GM18909 (cell line): ENCODE data around the gene C2CD4A.

Experiments
- ATAC-seq: cut with Tn5 transposase; IDR thresholded peaks from one replicate; pipeline ENCODE4 v1.9.1; 2021; ENCODE audit warnings: mild to moderate bottlenecking; ENCODE audit not compliant: unreplicated experiment, poor library complexity

C2CD4A gene

DNA sequence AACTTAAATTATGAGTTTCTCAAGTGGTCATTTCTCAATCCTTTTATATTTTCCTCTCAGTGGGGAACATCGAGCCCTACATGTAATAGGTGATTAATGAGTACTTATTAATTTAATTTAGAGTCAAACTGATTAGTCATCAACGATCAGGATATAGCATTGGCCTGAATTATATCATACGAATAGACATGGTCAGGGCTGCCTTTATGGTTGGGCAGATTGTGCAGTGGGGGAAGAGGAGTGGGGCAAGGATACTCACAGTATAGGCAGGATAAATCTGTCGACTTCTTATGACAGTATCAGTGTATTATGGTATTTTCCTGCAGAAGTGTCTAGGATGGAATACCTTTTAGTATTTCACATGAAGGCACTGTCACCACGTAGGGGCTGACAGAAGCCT, 27.0 kb downstream of the C2CD4A start:
- ATAC-seq = no peak

DNA sequence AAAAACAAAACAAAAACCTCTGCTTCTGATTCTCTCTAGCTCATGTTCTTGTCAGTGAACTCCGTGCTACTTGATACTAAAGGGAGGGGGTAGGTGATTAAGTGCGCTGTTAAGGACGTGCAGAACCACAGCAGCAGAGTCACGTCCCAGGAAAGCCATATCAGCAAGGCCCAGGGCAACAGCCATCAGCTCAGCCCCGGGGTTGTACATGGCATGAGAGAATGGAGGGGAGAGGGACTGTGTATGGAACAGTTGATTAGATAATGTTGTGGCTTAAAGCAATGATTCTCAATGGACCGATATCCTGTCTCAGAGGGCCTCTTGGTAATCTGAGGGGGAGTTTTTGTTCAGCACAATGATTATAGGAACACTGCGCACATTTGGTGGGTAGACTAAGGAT, 27.6 kb downstream of the C2CD4A start:
- no peak for ATAC-seq

DNA sequence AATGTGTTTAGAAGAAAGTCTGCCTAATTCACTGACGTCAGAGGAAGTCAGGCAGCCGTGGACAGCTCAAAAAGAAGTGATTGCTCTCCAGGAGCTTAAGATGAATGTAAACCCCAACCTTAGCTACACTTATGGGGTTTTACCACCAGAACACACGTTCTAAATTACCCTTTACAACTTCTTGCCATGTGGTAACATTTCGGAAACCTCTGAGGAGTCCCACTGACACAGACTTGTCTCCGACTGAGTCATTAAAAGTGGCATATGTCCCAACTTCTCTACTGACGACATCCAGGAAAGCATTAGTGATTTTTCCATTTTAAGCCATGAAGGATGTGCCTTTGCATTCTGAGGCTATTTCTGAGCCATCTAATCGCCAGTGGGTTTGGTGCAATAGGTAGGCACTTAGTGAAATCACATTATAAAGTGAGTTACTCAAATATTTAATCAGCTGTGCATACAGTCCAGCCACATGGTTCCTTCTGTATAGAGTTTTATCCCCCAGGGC, 32.4 kb downstream of the C2CD4A start:
- no peak for ATAC-seq

DNA sequence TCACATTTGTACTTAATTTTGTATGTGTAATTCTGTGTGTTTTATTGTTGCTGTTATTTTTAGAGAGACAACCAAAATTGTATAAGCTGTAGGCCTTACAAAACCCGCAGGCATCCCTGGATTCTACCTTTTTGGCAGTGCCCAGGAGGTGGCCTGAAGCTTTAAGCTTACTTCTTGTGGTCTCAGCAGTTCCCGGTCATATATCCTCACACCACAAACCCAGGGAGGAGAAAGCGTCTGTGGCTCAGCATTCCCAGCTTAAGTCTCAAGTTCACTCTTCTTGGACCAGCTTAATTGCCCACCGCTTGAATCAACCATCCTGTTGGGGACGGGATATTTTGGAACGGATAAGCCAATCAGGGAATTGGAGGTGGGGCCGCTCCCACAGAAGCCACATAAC, 36.7 kb downstream of the C2CD4A start:
- no peak for ATAC-seq

DNA sequence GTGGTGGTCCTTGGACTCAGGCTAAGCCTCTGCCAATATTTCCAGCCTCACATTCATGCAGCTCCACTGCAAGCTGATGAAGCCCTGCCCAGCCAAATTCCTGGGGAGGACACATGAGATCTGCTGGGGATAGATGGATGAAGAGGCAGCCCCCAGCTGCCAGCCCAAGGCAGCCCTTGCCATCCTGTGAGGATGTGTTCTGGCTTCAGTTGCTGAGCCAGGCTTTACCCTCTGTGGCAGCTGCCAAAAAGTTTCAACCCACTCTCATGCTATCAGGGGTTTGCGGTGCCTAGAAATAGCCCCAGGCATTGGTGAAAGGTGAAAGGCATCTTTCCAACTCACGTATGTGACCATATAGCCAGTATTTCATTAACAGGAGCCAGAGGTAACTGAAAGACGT, 37.6 kb downstream of the C2CD4A start:
- no peak for ATAC-seq

DNA sequence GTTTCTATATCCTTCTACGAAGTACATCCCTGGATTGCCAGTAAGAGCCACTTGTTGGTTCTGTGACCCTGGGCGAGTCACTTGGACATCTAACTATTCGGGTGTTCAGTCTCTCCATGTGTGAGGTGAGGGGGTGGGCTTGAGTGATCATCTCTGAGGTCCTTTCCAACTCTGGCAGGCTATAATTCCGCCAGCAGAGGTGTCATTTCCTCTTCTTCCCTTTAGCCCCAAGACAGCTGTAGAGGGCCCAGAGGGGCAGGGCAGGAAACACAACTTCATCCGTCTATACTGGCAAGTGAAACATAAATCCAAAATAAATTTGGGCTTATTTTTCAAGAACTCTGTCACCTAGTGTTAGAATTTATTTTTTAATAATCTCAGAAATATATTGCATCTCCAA, 38.1 kb downstream of the C2CD4A start:
- no peak for ATAC-seq

DNA sequence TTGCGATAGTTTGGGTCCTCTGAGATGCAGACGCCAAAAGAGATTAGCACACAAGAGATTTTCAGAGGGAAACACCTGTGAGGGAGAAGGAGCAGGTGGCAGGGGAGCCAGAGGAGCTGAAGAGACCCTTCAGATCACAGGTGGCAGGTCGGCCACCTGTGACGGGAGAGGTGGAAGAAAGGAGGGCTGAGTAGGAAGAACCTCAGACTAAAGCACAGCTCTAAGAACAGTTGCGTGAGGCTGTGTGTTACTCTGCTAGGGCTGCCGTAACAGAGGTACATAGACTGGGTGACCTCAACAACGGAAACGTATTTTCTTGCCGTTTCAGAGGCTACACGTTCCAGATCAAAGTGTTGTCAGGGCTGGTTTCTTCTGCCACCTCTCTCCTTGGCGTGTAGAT, 38.5 kb downstream of the C2CD4A start:
- ATAC-seq = no peak

DNA sequence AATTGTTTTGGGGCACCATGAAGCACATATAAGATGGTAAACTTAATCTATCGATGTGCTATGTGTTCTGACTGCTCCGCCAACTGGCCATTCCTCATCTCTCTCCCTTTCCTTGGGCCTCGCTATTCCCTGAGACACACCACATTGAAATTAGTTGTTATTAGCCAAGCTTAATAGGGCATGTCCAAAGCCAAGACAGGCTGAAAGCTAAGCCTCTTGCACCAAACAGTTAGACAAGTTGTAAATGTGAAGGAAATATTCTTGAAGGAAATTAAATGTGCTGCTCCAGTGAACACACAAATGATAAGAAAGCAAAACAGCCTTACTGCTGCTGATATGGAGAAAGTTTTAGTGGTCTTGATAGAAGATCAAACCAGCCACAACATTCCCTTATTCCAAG, 39.3 kb downstream of the C2CD4A start:
- ATAC-seq = no peak

DNA sequence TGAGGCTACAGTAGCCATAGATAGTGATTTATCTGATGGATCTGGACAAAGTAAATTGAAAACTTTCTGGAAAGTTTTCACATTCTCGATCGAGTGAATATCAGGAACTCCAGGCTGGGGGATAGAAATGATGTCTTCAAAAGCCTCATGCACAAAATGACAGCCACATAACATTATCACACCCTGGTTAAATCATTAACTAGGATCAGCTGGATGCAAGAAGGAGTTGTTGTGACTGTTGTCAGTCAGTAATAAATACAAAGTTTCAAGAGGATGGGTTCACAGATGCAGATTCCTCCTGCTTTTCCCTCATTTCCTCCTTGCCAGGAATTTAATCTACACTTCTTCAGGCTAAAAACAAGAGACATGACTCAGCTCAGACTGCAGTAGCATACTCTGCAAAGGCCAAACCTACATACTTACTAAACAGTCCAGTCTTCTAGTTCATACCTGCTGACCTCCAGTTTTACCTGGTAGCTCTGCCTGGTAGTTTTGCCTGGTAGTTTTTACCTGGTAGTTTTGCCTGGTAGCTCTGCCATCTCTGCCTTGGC, 40.9 kb downstream of the C2CD4A start:
- ATAC-seq = no peak

DNA sequence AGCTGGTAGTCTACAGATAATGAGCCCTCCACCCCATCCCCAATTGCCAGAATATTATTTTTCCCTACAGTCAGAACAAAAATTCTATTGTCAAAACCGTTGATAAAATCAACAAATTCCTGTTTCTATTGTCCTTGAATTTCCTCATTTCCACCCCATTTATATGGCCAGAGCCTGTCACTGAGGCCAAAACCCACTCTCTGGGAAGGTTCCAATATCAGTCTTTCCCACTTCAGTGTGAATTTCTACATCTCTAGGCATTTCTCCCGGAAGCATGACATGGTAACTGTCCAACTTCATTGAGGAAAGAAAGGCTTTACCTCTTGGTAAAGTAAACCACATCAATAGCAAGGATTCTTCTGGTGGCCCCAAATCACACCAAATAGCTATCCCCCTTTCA, 41.6 kb downstream of the C2CD4A start:
- ATAC-seq = no peak

DNA sequence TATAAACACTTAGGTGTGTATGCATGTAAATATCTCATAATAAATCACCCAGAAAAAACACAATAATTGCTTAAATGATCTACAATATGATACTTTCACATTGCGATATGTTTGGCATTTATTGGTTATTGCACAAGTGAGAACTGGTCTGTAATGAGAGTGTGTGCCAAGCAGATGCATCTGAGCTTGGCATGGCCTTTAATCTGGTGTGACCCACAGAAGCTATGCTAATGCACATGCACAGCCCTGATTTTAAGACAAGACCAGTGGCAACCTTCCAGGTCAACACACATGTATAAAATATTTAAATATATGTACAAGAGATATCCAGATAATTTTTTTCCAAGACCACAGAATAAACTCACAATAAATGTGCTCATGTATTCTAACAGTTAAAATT, 42.7 kb downstream of the C2CD4A start:
- ATAC-seq = no peak

DNA sequence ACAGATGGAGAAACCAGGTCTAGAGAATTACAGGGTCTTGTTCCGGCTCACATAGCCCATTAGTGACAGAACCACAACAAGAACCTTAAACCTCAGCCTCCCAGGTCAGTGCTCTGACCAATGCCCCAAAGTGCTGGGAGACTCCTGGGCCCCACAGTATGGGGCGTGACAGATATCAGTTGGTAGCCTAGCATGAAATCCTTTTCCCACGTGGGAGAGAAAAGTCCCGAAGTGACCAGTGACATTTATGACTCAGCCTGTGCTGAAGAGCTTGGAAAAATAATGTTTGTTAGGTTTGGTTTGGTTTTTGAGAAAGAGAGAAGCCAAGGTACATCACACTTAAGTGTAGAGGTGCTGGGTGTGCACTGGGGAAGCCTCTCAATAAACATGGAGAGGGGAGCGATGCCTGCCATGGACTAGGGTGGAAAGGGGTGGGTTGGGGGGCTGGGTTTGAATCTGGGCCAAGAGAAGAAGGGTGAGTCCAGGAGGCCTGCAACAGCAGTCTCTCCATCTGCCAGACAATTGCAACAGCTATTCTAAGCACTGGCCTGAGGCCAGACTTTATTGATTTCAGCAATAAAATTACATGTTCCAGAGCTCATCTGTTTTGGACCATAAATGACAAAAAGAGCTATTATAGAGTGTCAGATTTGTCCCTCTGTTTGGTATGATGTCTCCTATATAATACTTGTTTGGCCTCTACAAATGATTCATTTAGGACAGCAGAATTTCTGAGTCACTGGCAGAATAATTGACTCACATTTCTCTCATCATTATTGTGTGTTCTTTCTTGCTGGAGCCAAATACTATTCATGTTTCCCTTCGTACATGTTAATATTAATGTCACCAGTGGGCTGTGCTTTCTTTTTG, 43.4 kb downstream of the C2CD4A start:
- ATAC-seq = no peak

DNA sequence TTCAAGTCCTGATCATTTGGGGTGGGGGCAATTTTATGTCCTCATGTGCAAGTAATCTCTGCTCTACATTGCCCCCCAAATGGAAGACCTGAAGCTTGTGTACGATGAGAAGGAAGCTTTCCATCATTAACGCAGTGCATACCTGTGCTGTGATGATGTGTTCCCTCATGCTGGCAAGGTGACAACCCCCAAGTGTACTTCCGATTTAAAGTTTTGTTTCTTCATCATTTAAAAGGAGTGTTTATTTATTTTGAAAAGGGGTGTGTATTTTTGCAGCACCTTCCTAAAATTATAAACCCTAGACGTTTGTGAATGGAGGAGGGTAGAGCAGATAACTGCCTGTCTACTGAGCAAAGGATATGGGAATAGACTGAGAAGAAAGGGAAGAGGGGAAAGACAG, 45.3 kb downstream of the C2CD4A start:
- no peak for ATAC-seq

DNA sequence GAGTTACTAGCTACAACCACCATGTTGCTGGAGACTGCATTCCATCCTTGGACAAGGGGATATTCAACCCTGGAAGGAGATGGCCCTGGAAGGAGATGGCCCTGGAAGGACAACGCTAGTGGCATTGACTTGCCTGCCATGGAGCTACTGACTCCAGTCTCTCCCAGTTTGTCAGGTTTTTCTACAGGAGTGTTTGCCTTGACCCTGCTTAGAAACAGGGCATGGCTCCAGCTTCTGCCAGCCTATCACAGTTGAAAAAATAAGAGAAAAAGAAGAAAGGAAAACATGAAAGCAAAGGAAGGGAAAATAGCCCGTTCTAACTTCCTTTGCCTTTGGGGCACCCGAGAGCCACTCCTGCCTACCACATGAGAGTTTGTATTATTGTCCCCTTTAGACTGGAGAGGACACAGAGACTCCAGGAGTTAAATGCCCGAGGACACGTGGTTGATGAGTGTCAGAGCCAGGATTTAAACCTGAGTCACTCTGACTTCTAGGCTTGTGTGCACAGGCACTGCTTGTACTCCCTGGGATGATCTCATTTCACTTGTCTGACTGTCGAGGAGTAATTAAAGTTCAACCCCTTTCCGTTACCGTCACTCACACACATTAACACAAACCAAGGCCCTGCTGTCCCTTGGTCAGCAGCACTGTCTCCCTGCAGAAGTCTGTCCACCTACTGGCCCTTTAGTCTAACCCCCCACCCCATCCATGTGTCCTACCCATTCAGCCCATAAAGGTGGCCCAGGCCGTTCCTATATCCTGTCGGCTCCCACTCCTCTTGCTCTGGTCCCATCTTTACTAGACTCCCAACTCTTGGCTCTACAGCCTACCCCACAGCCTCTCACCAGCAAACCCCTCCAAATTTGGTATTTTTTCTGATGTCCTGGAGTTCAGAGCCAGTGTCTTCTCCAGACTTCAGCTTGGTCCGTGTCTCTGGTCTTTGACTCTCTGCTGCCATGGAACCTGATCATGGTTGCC, 46.1 kb downstream of the C2CD4A start:
- no peak for ATAC-seq

DNA sequence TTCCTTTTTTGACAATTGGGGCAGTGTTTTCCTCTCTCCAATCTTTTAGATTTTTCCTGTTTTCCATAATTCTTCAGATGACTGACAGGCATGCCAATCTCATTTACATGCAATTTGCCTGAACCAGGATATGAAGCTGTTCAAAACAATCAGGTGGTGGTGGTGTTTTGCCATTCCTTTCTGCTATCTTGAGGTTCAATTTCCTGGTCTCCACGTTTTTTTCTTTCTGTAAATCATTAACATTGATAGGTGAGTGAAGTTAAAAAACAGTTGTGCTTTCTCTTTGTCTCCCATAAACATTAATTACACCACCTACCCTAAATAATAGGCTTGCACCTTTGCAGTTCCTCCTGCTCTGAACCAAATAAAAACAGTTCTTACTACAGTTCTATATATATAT, 49.1 kb downstream of the C2CD4A start:
- ATAC-seq = no peak

DNA sequence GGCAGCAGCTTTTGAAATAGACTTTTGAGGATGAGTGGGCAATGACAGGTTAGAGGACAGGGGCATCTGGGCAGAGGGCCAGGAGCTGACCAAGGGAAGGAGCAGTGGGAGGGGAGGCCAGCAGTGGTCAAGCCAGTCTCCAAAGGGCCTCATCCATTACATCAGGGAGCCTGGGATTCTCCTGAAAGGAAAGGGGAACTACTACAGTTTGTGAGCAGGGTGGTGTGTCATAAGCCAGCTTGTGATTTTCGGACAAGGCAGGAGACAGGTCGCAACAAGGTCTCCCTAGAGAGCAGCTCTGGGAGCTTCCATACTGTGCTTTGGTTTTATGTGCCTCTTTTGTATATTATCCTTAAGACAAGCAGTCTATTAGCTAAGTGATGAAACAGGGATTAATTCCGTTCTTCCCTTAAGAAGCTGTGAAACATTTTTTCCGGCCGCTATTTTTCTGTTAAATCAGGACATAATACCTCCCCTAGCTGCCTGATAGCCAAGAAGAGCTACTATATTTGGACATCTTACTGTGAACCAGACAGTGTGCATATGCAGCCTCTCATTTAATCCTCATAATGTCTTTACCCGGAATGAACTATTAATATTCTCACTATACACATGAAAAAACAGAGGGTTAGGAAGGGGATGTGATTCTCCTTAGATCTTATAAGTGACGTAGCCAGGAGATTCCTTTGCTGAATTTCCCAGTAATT, 51.9 kb downstream of the C2CD4A start:
- no peak for ATAC-seq

DNA sequence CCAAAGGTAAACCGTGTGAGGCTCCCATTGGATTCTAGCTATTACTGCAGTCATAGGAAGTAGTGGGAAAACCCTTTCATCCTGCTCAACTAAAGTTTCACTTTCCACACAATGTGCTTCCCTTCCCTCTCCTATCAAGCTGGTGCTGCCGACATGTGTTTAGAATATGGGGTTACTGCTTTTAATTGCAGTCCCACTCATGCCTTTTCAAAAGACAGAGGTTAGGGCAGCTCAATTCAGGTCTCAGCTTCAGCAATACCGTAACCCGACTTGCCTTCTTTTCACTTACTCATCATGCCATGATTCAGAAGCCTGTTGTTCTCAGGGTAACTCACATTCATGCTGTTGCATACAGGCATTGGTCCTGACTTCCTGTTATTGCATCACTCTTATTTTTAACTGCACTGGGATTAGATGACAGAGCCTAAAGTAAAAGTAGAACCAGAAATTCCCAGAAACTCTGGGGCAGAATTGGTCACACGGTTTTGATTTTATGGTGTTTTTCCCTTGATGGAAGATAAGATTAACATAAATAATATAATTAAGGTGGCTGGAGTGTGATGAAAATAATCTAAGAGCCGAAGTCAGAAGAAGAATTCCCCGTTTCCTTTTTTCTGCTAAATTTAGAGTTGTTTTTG, 52.6 kb downstream of the C2CD4A start:
- no peak for ATAC-seq

DNA sequence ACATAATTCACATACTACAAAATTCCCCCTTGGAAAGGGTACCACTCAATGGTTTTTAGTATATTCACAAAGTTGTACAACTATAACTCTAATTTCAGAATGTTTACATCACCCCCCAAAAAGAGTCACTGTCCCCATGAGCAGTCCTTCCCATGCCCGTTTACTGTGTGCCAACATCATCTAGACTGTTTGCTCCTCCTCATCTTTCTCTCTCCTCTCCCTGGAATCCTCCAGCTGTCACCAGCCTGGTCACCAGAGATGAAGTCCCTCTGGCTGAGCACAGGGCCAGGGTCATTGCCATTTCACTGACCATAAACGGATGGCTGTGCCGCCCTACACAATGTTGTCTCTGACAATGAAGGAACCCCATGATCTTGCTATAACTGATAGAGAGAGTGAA, 53.1 kb downstream of the C2CD4A start:
- no peak for ATAC-seq
